Measurements from ENCODE around the gene FAM3A.
A peak's percentile ranks its signal among the peaks of the same experiment; 100 is the strongest.

FAM3A gene

GRCh38 chrX:154546354-154547244 is 30.6 kb upstream of the FAM3A start, which contains the start of gene G6PD:
TSS of gene G6PD (minus strand) at chrX:154546846. CDS start at chrX:154546155, 691 bp downstream.
- DNase-seq (peak; percentile 83), ATAC-seq (ENCODE audit: insufficient read depth, low read depth) (peak; percentile 64)
- peak within 1 kb of the TSS; percentile 91 for H3K27ac ChIP-seq (ENCODE audit: low read length)
- H3K79me2 ChIP-seq (ENCODE audit: insufficient read depth, low read length) = peaks cover 50% of the 10 kb centered on the region
- H2AFZ ChIP-seq (ENCODE audit: low read depth, low read length) = peak within 1 kb of the TSS; percentile 80
- H3K9me3 ChIP-seq (ENCODE audit: insufficient read depth, low read length, severe bottlenecking) = no peaks in the 10 kb centered on the region
- H3K4me3 ChIP-seq (ENCODE audit: low read depth in 1 of 2, low read length in 2 of 2) = peak within 1 kb of the TSS; percentile 94 to 100
- H3K36me3 ChIP-seq (ENCODE audit: insufficient read depth, low read length) = peaks cover 16% of the 10 kb centered on the region
- H3K9ac ChIP-seq (ENCODE audit: low read depth, low read length) = peak within 1 kb of the TSS; percentile 93
- peaks cover 21% of the 10 kb centered on the region; the same call in 1 of the 2 replicates for H4K20me1 ChIP-seq (ENCODE audit: insufficient read depth, low read length)
- H3K27me3 ChIP-seq (ENCODE audit: insufficient read depth, low read length, poor library complexity) = no peaks in the 10 kb centered on the region
- peaks cover 49% of the 10 kb centered on the region for H3K4me1 ChIP-seq (ENCODE audit: insufficient read depth, low read length)
- H3K4me2 ChIP-seq (ENCODE audit: insufficient read depth, low read length) = peak within 1 kb of the TSS; percentile 99
- TF ChIP-seq EZH2 (IDR thresholded peaks at IDR 0.05; ENCODE audit: borderline replicate concordance, low read depth, low read length, severe bottlenecking) (no peak), CTCF (IDR thresholded peaks at IDR 0.05; ENCODE audit: borderline replicate concordance, extremely low read depth, low read length, poor library complexity, severe bottlenecking) (no peak)

DNA sequence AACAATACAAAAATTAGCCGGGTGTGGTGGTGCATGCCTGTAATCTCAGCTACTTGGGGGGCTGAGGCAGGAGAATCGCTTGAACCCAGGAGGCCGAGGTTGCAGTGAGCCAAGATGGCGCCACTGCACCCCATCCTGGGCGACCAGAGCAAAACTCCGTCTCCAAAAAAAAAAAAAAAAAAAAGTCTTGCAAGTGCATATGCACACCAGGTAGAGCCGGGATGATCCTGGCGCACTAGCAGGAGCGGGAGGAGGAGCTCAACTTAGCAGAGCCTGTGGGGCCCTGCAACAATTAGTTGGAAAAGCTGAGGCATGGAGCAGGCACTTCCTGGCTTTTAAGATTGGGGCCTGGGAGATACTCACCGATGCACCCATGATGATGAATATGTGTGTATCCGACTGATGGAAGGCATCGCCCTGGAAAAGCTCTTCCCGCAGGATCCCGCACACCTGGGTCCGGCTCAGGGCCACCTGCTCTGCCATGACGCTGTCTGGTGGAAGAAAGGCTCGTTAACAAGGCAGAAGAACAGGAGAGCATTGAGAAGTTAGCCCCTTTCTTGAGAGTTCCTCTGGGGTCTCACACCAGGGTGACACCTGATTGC is 29.7 kb upstream of the FAM3A start:
- Histone ChIP-seq H2AFZ (ENCODE audit: low read depth, low read length) (0 out of 2 replicates have a peak overlapping the region, but pooled peaks have one; percentile 80), H3K4me3 (ENCODE audit: low read depth in 1 of 2, low read length in 2 of 2) (peak overlapping the region; percentile 23 to 94; a peak in 3 of 4 replicates), H3K4me2 (ENCODE audit: insufficient read depth, low read length) (peak overlapping the region; percentile 99), H3K79me2 (ENCODE audit: insufficient read depth, low read length) (peaks cover 44% of the 10 kb centered on the region), H3K27me3 (ENCODE audit: insufficient read depth, low read length, poor library complexity) (no peaks in the 10 kb centered on the region), H3K9ac (ENCODE audit: low read depth, low read length) (peak overlapping the region; percentile 93), H4K20me1 (ENCODE audit: insufficient read depth, low read length) (peaks cover 16% of the 10 kb centered on the region; the same call in 1 of the 2 replicates), H3K4me1 (ENCODE audit: insufficient read depth, low read length) (peaks cover 49% of the 10 kb centered on the region), H3K27ac (ENCODE audit: low read length) (peak overlapping the region; percentile 68; the same call in 1 of the 2 replicates), H3K9me3 (ENCODE audit: insufficient read depth, low read length, severe bottlenecking) (no peaks in the 10 kb centered on the region), H3K36me3 (ENCODE audit: insufficient read depth, low read length) (peaks cover 22% of the 10 kb centered on the region)
- ATAC-seq (ENCODE audit: insufficient read depth, low read depth) = no peak
- TF ChIP-seq EZH2 (IDR thresholded peaks at IDR 0.05; ENCODE audit: borderline replicate concordance, low read depth, low read length, severe bottlenecking) (no peak), CTCF (IDR thresholded peaks at IDR 0.05; ENCODE audit: borderline replicate concordance, extremely low read depth, low read length, poor library complexity, severe bottlenecking) (no peak)
- DNase-seq = no peak

- Histone ChIP-seq H3K27ac (ENCODE audit: low read length) (peak overlapping the region; percentile 4; the same call in 1 of the 2 replicates), H3K9me3 (ENCODE audit: insufficient read depth, low read length, severe bottlenecking) (no peaks in the 10 kb centered on the region), H3K4me1 (ENCODE audit: insufficient read depth, low read length) (peaks cover 26% of the 10 kb centered on the region), H3K27me3 (ENCODE audit: insufficient read depth, low read length, poor library complexity) (no peaks in the 10 kb centered on the region), H3K4me2 (ENCODE audit: insufficient read depth, low read length) (no peak overlapping the region), H2AFZ (ENCODE audit: low read depth, low read length) (no peak overlapping the region), H3K36me3 (ENCODE audit: insufficient read depth, low read length) (peaks cover 22% of the 10 kb centered on the region), H3K9ac (ENCODE audit: low read depth, low read length) (no peak overlapping the region), H3K79me2 (ENCODE audit: insufficient read depth, low read length) (peaks cover 16% of the 10 kb centered on the region), H4K20me1 (ENCODE audit: insufficient read depth, low read length) (peaks cover 2% of the 10 kb centered on the region; the same call in 1 of the 2 replicates), H3K4me3 (ENCODE audit: low read depth in 1 of 2, low read length in 2 of 2) (no peak overlapping the region)
- DNase-seq = peak; percentile 32
- TF ChIP-seq CTCF (IDR thresholded peaks at IDR 0.05; ENCODE audit: borderline replicate concordance, extremely low read depth, low read length, poor library complexity, severe bottlenecking) (no peak), EZH2 (IDR thresholded peaks at IDR 0.05; ENCODE audit: borderline replicate concordance, low read depth, low read length, severe bottlenecking) (no peak)
- ATAC-seq (ENCODE audit: insufficient read depth, low read depth) = no peak
Observed at GRCh38 chrX:154542723-154543424, 26.8 kb upstream of the FAM3A start.

Measured in DND-41 (cell line).